SK-N-SH (cell line): ENCODE measurements around the gene ZNF385A.

Source experiments
- EP300 ChIP-seq, 2 experiments: IDR thresholded peaks; 2 replicates each; pipeline versions ENCODE4 v1.4.0 to v1.6.1; 2012; ENCODE audit warnings: borderline replicate concordance in 1 of 2, low read depth in 1 of 2, low read length in 1 of 2
- FOSL2 ChIP-seq: IDR thresholded peaks from 2 replicates; pipeline ENCODE4 v1.4.0; 2012; ENCODE audit warnings: low read depth, mild to moderate bottlenecking, moderate library complexity, borderline replicate concordance
- MAX ChIP-seq: IDR thresholded peaks from 2 replicates; pipeline ENCODE4 v1.4.0; 2012; ENCODE audit warnings: low read depth
- POLR2AphosphoS5 ChIP-seq: IDR thresholded peaks from 2 replicates; pipeline ENCODE4 v1.6.1; 2012; ENCODE audit warnings: low read depth, low read length
- RAD21 ChIP-seq: IDR thresholded peaks from 2 replicates; pipeline ENCODE4 v1.6.1; 2012; ENCODE audit warnings: mild to moderate bottlenecking, low read length
- RXRA ChIP-seq: IDR thresholded peaks from 2 replicates; pipeline ENCODE4 v1.4.0; 2012; ENCODE audit warnings: low read depth, mild to moderate bottlenecking, borderline replicate concordance
- TCF12 ChIP-seq: IDR thresholded peaks from 2 replicates; pipeline ENCODE4 v1.4.0; 2012
- TEAD4 ChIP-seq: IDR thresholded peaks from 2 replicates; pipeline ENCODE4 v1.4.0; 2012; ENCODE audit warnings: mild to moderate bottlenecking, borderline replicate concordance; ENCODE audit not compliant: insufficient read depth
- USF1 ChIP-seq: IDR thresholded peaks from 2 replicates; pipeline ENCODE4 v1.4.0; 2012; ENCODE audit warnings: low read depth, borderline replicate concordance
- USF2 ChIP-seq: fragments of 150-350 bp; IDR thresholded peaks from 2 replicates; pipeline ENCODE4 v1.6.1; 2017; ENCODE audit warnings: antibody characterized with exemption, low read length, low read depth, borderline replicate concordance
- TF ChIP-seq, protein P1 (sequence below): fragments of 200-600 bp; sonication (generic); IDR thresholded peaks from 2 replicates; pipeline ENCODE4 v1.6.1; 2017; ENCODE audit warnings: antibody characterized with exemption, mild to moderate bottlenecking, moderate library complexity
- TF ChIP-seq, protein P2 (sequence below): IDR thresholded peaks from 2 replicates; pipeline ENCODE4; 2012

DNA sequence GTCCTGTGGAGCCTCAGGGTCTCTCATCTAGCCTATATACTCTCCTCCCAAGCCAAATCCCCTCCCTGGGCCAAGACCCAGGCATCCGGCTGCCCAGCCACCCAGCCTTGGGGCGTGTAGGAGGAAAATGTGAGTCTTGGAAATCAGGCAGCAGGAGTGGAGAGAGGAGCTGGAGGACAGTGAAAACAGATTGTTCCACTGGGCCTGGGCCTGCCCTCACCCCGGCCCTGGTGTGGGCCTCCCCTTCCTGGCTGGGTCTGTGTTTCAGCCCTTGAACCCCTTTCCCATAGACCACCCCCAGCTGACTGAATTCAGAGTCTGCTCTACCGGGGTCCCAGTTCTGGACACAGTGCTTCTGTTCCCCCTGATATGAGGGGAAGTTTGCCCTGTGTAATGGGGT, 27.8 kb upstream of the ZNF385A start:
- TF ChIP-seq, protein P1, sequence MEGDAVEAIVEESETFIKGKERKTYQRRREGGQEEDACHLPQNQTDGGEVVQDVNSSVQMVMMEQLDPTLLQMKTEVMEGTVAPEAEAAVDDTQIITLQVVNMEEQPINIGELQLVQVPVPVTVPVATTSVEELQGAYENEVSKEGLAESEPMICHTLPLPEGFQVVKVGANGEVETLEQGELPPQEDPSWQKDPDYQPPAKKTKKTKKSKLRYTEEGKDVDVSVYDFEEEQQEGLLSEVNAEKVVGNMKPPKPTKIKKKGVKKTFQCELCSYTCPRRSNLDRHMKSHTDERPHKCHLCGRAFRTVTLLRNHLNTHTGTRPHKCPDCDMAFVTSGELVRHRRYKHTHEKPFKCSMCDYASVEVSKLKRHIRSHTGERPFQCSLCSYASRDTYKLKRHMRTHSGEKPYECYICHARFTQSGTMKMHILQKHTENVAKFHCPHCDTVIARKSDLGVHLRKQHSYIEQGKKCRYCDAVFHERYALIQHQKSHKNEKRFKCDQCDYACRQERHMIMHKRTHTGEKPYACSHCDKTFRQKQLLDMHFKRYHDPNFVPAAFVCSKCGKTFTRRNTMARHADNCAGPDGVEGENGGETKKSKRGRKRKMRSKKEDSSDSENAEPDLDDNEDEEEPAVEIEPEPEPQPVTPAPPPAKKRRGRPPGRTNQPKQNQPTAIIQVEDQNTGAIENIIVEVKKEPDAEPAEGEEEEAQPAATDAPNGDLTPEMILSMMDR = no peak
- TF ChIP-seq, protein P2, sequence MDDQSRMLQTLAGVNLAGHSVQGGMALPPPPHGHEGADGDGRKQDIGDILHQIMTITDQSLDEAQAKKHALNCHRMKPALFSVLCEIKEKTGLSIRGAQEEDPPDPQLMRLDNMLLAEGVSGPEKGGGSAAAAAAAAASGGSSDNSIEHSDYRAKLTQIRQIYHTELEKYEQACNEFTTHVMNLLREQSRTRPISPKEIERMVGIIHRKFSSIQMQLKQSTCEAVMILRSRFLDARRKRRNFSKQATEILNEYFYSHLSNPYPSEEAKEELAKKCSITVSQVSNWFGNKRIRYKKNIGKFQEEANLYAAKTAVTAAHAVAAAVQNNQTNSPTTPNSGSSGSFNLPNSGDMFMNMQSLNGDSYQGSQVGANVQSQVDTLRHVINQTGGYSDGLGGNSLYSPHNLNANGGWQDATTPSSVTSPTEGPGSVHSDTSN = no peak
- TF ChIP-seq MAX = no peak
- no peak for TF ChIP-seq TEAD4
- no peak for TF ChIP-seq USF1
- TF ChIP-seq POLR2AphosphoS5 = no peak
- no peak for TF ChIP-seq USF2
- TF ChIP-seq TCF12 = no peak
- no peak for TF ChIP-seq FOSL2
- no peak for TF ChIP-seq EP300 (IDR thresholded peaks at IDR 0.05; ENCODE audit: borderline replicate concordance in 1 of 2, low read depth in 1 of 2, low read length in 1 of 2)
- no peak for TF ChIP-seq RAD21
- TF ChIP-seq RXRA = no peak
